Measurements from ENCODE around the gene SCUBE1. TPM values are rescaled to one million over a fixed set of nuclear protein-coding genes. Genes with fewer than 3 reads are reported as not detected.

Gene SCUBE1
- total RNA-seq, 1 experiment from 2014 or later, result 3.9 TPM

DNA sequence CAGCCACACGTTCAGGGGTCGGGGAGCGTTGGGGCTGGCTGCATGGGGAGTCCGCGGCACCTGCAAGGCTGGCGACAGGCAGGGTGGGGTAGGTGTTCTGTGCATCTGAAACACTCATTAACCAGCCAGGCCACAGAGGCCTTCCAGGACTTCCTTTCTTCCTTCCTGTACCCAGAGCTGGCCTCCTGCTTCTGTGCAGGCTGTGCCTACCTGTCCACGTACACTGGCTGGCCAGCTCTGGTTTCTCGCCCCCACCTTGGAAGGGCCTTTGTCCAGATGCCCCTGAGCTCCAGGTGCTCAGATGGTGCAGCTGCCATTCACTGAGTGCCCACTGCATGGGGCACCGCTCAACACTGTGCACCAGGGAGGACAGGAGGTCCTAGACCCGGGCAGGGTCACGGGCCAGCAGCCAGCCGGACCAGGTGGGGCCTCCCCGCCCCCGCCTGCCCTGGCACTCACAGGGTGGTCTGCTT, 172.1 kb downstream of the SCUBE1 start:
- no peak for DNase-seq (ENCODE audit: low read depth, low spot score)
- H2AFZ ChIP-seq (ENCODE audit: low read depth, low read length, poor library complexity, severe bottlenecking), result no peak overlapping the region
- ChIA-PET RAD21 (ENCODE audit: low non-redundant PET in 1 of 2, low total read pairs in 2 of 2, uncharacterized antibody in 2 of 2, unreplicated experiment in 2 of 2) (no interaction called here), POLR2A (no interaction called here), CTCF (no interaction called here)
- H3K27ac ChIP-seq (ENCODE audit: low read depth, low read length), result no peak overlapping the region
- BruUV-seq (replicated peaks), result no TSS peak
- no peak overlapping the region for H3K4me3 ChIP-seq (replicated peaks in 1 of 2; ENCODE audit: low read depth in 1 of 2, low read length in 2 of 2)
- no peak for ATAC-seq
- no peaks in the 10 kb centered on the region for H3K4me1 ChIP-seq (ENCODE audit: control insufficient read depth in 1 of 2, insufficient read depth in 2 of 2, low read length in 2 of 2)
- H3K36me3 ChIP-seq (ENCODE audit: control insufficient read depth in 1 of 2, insufficient read depth in 2 of 2, low read length in 2 of 2), result peaks cover 17 to 40% of the 10 kb centered on the region in 2 experiments; a peak in 3 of 4 replicates
- no peak for TF ChIP-seq EZH2 (IDR thresholded peaks at IDR 0.05)
- TF ChIP-seq JUND (IDR thresholded peaks at IDR 0.05), result no peak
- TF ChIP-seq, protein P1, sequence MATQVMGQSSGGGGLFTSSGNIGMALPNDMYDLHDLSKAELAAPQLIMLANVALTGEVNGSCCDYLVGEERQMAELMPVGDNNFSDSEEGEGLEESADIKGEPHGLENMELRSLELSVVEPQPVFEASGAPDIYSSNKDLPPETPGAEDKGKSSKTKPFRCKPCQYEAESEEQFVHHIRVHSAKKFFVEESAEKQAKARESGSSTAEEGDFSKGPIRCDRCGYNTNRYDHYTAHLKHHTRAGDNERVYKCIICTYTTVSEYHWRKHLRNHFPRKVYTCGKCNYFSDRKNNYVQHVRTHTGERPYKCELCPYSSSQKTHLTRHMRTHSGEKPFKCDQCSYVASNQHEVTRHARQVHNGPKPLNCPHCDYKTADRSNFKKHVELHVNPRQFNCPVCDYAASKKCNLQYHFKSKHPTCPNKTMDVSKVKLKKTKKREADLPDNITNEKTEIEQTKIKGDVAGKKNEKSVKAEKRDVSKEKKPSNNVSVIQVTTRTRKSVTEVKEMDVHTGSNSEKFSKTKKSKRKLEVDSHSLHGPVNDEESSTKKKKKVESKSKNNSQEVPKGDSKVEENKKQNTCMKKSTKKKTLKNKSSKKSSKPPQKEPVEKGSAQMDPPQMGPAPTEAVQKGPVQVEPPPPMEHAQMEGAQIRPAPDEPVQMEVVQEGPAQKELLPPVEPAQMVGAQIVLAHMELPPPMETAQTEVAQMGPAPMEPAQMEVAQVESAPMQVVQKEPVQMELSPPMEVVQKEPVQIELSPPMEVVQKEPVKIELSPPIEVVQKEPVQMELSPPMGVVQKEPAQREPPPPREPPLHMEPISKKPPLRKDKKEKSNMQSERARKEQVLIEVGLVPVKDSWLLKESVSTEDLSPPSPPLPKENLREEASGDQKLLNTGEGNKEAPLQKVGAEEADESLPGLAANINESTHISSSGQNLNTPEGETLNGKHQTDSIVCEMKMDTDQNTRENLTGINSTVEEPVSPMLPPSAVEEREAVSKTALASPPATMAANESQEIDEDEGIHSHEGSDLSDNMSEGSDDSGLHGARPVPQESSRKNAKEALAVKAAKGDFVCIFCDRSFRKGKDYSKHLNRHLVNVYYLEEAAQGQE (IDR thresholded peaks at IDR 0.05; ENCODE audit: low read depth), result no peak
- no peak for TF ChIP-seq ATF3 (IDR thresholded peaks at IDR 0.05)
- no peak for TF ChIP-seq POLR2A (IDR thresholded peaks at IDR 0.05; ENCODE audit: borderline replicate concordance, extremely low read depth, insufficient read depth, insufficient read length)
- no peak for TF ChIP-seq FOSL1 (IDR thresholded peaks at IDR 0.05; ENCODE audit: low read depth)
- TF ChIP-seq ELF1 (IDR thresholded peaks at IDR 0.05; ENCODE audit: borderline replicate concordance, low read depth), result no peak
- TF ChIP-seq SRF (IDR thresholded peaks at IDR 0.05; ENCODE audit: low read depth), result no peak
- TF ChIP-seq, protein P2, sequence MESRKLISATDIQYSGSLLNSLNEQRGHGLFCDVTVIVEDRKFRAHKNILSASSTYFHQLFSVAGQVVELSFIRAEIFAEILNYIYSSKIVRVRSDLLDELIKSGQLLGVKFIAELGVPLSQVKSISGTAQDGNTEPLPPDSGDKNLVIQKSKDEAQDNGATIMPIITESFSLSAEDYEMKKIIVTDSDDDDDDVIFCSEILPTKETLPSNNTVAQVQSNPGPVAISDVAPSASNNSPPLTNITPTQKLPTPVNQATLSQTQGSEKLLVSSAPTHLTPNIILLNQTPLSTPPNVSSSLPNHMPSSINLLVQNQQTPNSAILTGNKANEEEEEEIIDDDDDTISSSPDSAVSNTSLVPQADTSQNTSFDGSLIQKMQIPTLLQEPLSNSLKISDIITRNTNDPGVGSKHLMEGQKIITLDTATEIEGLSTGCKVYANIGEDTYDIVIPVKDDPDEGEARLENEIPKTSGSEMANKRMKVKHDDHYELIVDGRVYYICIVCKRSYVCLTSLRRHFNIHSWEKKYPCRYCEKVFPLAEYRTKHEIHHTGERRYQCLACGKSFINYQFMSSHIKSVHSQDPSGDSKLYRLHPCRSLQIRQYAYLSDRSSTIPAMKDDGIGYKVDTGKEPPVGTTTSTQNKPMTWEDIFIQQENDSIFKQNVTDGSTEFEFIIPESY (IDR thresholded peaks at IDR 0.05; ENCODE audit: extremely low read depth, insufficient replicate concordance, low read length), result no peak
- TF ChIP-seq SIN3A (IDR thresholded peaks at IDR 0.05; ENCODE audit: low read depth), result no peak
- H3K79me2 ChIP-seq (ENCODE audit: insufficient read depth, low read length), result no peaks in the 10 kb centered on the region
- H4K20me1 ChIP-seq (ENCODE audit: insufficient read depth), result no peaks in the 10 kb centered on the region
- H3K4me2 ChIP-seq (ENCODE audit: low read length), result no peak overlapping the region
- H3K9me2 ChIP-seq (ENCODE audit: insufficient read depth), result no peaks in the 10 kb centered on the region
- intact Hi-C loops (cut with micrococcal nuclease), result no loop called here
- no peaks in the 10 kb centered on the region for H3K27me3 ChIP-seq (ENCODE audit: insufficient read depth, low read length)
- no peaks in the 10 kb centered on the region for H3K9me3 ChIP-seq (ENCODE audit: control insufficient read depth in 1 of 2, insufficient read depth in 1 of 2, low read depth in 1 of 2, low read length in 2 of 2)
- no peak overlapping the region for H3K9ac ChIP-seq (ENCODE audit: low read length)

Data from HCT116 (cell line).